ENCODE results near the gene NGEF. TPM values are rescaled to one million over a fixed set of nuclear protein-coding genes. Genes with fewer than 3 reads are reported as not detected.

NGEF gene
- total RNA-seq, 2 experiments from 2014 or later, result 0.48 to 0.58 TPM

GRCh38 chr2:232976176-232976575, 36.9 kb downstream of the NGEF start:
- Mint-ChIP-seq H3K27me3 (peaks cover 4% of the 10 kb centered on the region), H3K4me1 (no peaks in the 10 kb centered on the region), H3K36me3 (ENCODE audit: low read depth) (no peaks in the 10 kb centered on the region), H3K27ac (no peak overlapping the region), H3K9me3 (no peaks in the 10 kb centered on the region), H3K4me3 (no peak overlapping the region)
- ChIA-PET CTCF (no interaction called here), POLR2A (no interaction called here)
- peak; percentile 10 for DNase-seq

- CTCF ChIA-PET, result no interaction called here
- no peaks in the 10 kb centered on the region for H3K36me3 Mint-ChIP-seq (ENCODE audit: low read depth)
- H3K4me3 Mint-ChIP-seq, result no peak overlapping the region
- no peaks in the 10 kb centered on the region for H3K4me1 Mint-ChIP-seq
- H3K9me3 Mint-ChIP-seq, result no peaks in the 10 kb centered on the region
- no peak for DNase-seq
- H3K27ac Mint-ChIP-seq, result no peak overlapping the region
- POLR2A ChIA-PET, result no interaction called here
- H3K27me3 Mint-ChIP-seq, result peaks cover 1% of the 10 kb centered on the region
Measured at GRCh38 chr2:232974396-232974795, 38.7 kb downstream of the NGEF start.

- POLR2A ChIA-PET, result no interaction called here
- CTCF ChIA-PET, result no interaction called here
- H3K4me1 Mint-ChIP-seq, result no peaks in the 10 kb centered on the region
- H3K4me3 Mint-ChIP-seq, result no peak overlapping the region
- DNase-seq, result no peak
- no peaks in the 10 kb centered on the region for H3K9me3 Mint-ChIP-seq
- peaks cover 1% of the 10 kb centered on the region for H3K27me3 Mint-ChIP-seq
- no peak overlapping the region for H3K27ac Mint-ChIP-seq
- no peaks in the 10 kb centered on the region for H3K36me3 Mint-ChIP-seq (ENCODE audit: low read depth)
Measured at GRCh38 chr2:232973796-232974195, 39.3 kb downstream of the NGEF start.

GRCh38 chr2:232973011-232973735, 39.9 kb downstream of the NGEF start:
- Mint-ChIP-seq H3K36me3 (ENCODE audit: low read depth) (no peaks in the 10 kb centered on the region), H3K9me3 (no peaks in the 10 kb centered on the region), H3K27me3 (peaks cover 1% of the 10 kb centered on the region), H3K4me3 (no peak overlapping the region), H3K4me1 (no peaks in the 10 kb centered on the region), H3K27ac (no peak overlapping the region)
- no peak for DNase-seq
- POLR2A ChIA-PET, result no interaction called here
- CTCF ChIA-PET, result no interaction called here

GRCh38 chr2:232971744-232972143, 41.3 kb downstream of the NGEF start:
- ChIA-PET POLR2A (no interaction called here), CTCF (no interaction called here)

GRCh38 chr2:232970051-232970450, 43.0 kb downstream of the NGEF start:
- POLR2A ChIA-PET, result no interaction called here
- H3K36me3 Mint-ChIP-seq (ENCODE audit: low read depth), result no peaks in the 10 kb centered on the region
- no peaks in the 10 kb centered on the region for H3K4me1 Mint-ChIP-seq

More at GRCh38 chr2:232971744-232972143, 41.3 kb downstream of the NGEF start:
- no peaks in the 10 kb centered on the region for H3K4me1 Mint-ChIP-seq
- DNase-seq, result no peak
- H3K9me3 Mint-ChIP-seq, result no peaks in the 10 kb centered on the region
- peaks cover 1% of the 10 kb centered on the region for H3K27me3 Mint-ChIP-seq
- H3K4me3 Mint-ChIP-seq, result no peak overlapping the region
- H3K36me3 Mint-ChIP-seq (ENCODE audit: low read depth), result no peaks in the 10 kb centered on the region
- no peak overlapping the region for H3K27ac Mint-ChIP-seq

GRCh38 chr2:232967474-232967873, 45.6 kb downstream of the NGEF start:
- CTCF ChIA-PET, result no interaction called here
- H3K4me3 Mint-ChIP-seq, result no peak overlapping the region
- H3K36me3 Mint-ChIP-seq (ENCODE audit: low read depth), result no peaks in the 10 kb centered on the region
- POLR2A ChIA-PET, result no interaction called here
- H3K27ac Mint-ChIP-seq, result no peak overlapping the region
- peaks cover 7% of the 10 kb centered on the region for H3K27me3 Mint-ChIP-seq
- no peaks in the 10 kb centered on the region for H3K9me3 Mint-ChIP-seq
- H3K4me1 Mint-ChIP-seq, result no peaks in the 10 kb centered on the region
- no peak for DNase-seq

More at GRCh38 chr2:232970051-232970450, 43.0 kb downstream of the NGEF start:
- CTCF ChIA-PET, result no interaction called here
- Mint-ChIP-seq H3K27me3 (peaks cover 7% of the 10 kb centered on the region), H3K27ac (no peak overlapping the region), H3K4me3 (no peak overlapping the region), H3K9me3 (no peaks in the 10 kb centered on the region)
- no peak for DNase-seq

GRCh38 chr2:232966122-232966521, 46.9 kb downstream of the NGEF start:
- H3K27me3 Mint-ChIP-seq, result peaks cover 8% of the 10 kb centered on the region
- H3K27ac Mint-ChIP-seq, result no peak overlapping the region
- H3K4me3 Mint-ChIP-seq, result no peak overlapping the region
- ChIA-PET CTCF (interaction anchor here (0.6 kb wide), 1 partner anchor 130 kb away, joined by 3 read pairs; no protein-coding TSS in a partner anchor), POLR2A (no interaction called here)
- no peak for DNase-seq
- no peaks in the 10 kb centered on the region for H3K4me1 Mint-ChIP-seq
- H3K9me3 Mint-ChIP-seq, result no peaks in the 10 kb centered on the region
- no peaks in the 10 kb centered on the region for H3K36me3 Mint-ChIP-seq (ENCODE audit: low read depth)

GRCh38 chr2:232963913-232964312, 49.1 kb downstream of the NGEF start:
- Mint-ChIP-seq H3K27ac (no peak overlapping the region), H3K36me3 (ENCODE audit: low read depth) (no peaks in the 10 kb centered on the region), H3K9me3 (no peaks in the 10 kb centered on the region), H3K27me3 (peaks cover 11% of the 10 kb centered on the region), H3K4me3 (no peak overlapping the region), H3K4me1 (no peaks in the 10 kb centered on the region)
- CTCF ChIA-PET, result no interaction called here
- POLR2A ChIA-PET, result no interaction called here
- DNase-seq, result no peak

GRCh38 chr2:232960862-232961261, 52.2 kb downstream of the NGEF start:
- no peak for DNase-seq
- Mint-ChIP-seq H3K27ac (no peak overlapping the region), H3K4me3 (no peak overlapping the region), H3K27me3 (peaks cover 11% of the 10 kb centered on the region), H3K9me3 (no peaks in the 10 kb centered on the region), H3K4me1 (no peaks in the 10 kb centered on the region), H3K36me3 (ENCODE audit: low read depth) (no peaks in the 10 kb centered on the region)
- ChIA-PET CTCF (interaction anchor here (1.8 kb wide), 1 partner anchor 94 kb away, joined by 4 read pairs; no protein-coding TSS in a partner anchor), POLR2A (no interaction called here)

GRCh38 chr2:232959139-232959538, 53.9 kb downstream of the NGEF start:
- DNase-seq, result no peak
- Mint-ChIP-seq H3K4me3 (no peak overlapping the region), H3K9me3 (no peaks in the 10 kb centered on the region), H3K4me1 (no peaks in the 10 kb centered on the region), H3K27ac (no peak overlapping the region), H3K36me3 (ENCODE audit: low read depth) (no peaks in the 10 kb centered on the region), H3K27me3 (peaks cover 8% of the 10 kb centered on the region)
- ChIA-PET POLR2A (no interaction called here), CTCF (no interaction called here)

- peaks cover 11% of the 10 kb centered on the region for H3K27me3 Mint-ChIP-seq
- DNase-seq, result no peak
- H3K9me3 Mint-ChIP-seq, result no peaks in the 10 kb centered on the region
- CTCF ChIA-PET, result interaction anchor here (0.6 kb wide), 2 partner anchors 97 to 1594 kb away, joined by 3 to 4 read pairs; no protein-coding TSS in a partner anchor
- no peaks in the 10 kb centered on the region for H3K4me1 Mint-ChIP-seq
- no peaks in the 10 kb centered on the region for H3K36me3 Mint-ChIP-seq (ENCODE audit: low read depth)
- H3K4me3 Mint-ChIP-seq, result no peak overlapping the region
- POLR2A ChIA-PET, result no interaction called here
- H3K27ac Mint-ChIP-seq, result no peak overlapping the region
Measured at GRCh38 chr2:232957657-232958090, 55.4 kb downstream of the NGEF start.

- ChIA-PET CTCF (no interaction called here), POLR2A (no interaction called here)
- no peaks in the 10 kb centered on the region for H3K9me3 Mint-ChIP-seq
- H3K4me1 Mint-ChIP-seq, result no peaks in the 10 kb centered on the region
- no peaks in the 10 kb centered on the region for H3K36me3 Mint-ChIP-seq (ENCODE audit: low read depth)
- H3K27me3 Mint-ChIP-seq, result peaks cover 14% of the 10 kb centered on the region
- H3K4me3 Mint-ChIP-seq, result no peak overlapping the region
- H3K27ac Mint-ChIP-seq, result no peak overlapping the region
- DNase-seq, result no peak
Measured at GRCh38 chr2:232955856-232956255, 57.2 kb downstream of the NGEF start.

- POLR2A ChIA-PET, result no interaction called here
Measured at GRCh38 chr2:232954691-232955090, 58.4 kb downstream of the NGEF start.

More at GRCh38 chr2:232954691-232955090, 58.4 kb downstream of the NGEF start:
- Mint-ChIP-seq H3K9me3 (no peaks in the 10 kb centered on the region), H3K27me3 (peaks cover 13% of the 10 kb centered on the region), H3K4me3 (no peak overlapping the region), H3K4me1 (no peaks in the 10 kb centered on the region), H3K27ac (no peak overlapping the region), H3K36me3 (ENCODE audit: low read depth) (no peaks in the 10 kb centered on the region)
- CTCF ChIA-PET, result no interaction called here
- no peak for DNase-seq

Measured in activated CD4-positive, alpha-beta memory T cell treated with anti-CD3 and anti-CD28 coated beads, Interleukin-2, amount 10 ng/mL, durations not matched to agents 7 days and 5 days (primary cell).